GM12892 (cell line): ENCODE data around the gene POLR1C.
"Not testable (repeated sequence)": the region's sequence is repeated elsewhere in the genome, so short reads cannot be mapped to it uniquely, and the experiment has no call there.

ENCODE experiments used
- DNase-seq: peaks from one replicate; pipeline ENCODE4 v3.0.0; 2011; ENCODE audit not compliant: insufficient read length
- FAIRE-seq: peaks from 2 replicates; lab custom pipeline; 2011; peaks lifted over from hg19 to GRCh38; lab: Jason Lieb, UNC
- POLR2A ChIP-seq: IDR thresholded peaks from 2 replicates; pipeline ENCODE4 v1.6.1; 2011; ENCODE audit warnings: low read depth, low read length, control low read depth
- POLR2AphosphoS5 ChIP-seq: IDR thresholded peaks from 2 replicates; pipeline ENCODE4 v1.6.1; 2011; ENCODE audit warnings: low read depth, low read length, control low read depth
- TAF1 ChIP-seq: IDR thresholded peaks from 2 replicates; pipeline ENCODE4 v1.6.1; 2011; ENCODE audit warnings: low read depth, mild to moderate bottlenecking, control low read depth, low read length, borderline replicate concordance

POLR1C gene

DNA sequence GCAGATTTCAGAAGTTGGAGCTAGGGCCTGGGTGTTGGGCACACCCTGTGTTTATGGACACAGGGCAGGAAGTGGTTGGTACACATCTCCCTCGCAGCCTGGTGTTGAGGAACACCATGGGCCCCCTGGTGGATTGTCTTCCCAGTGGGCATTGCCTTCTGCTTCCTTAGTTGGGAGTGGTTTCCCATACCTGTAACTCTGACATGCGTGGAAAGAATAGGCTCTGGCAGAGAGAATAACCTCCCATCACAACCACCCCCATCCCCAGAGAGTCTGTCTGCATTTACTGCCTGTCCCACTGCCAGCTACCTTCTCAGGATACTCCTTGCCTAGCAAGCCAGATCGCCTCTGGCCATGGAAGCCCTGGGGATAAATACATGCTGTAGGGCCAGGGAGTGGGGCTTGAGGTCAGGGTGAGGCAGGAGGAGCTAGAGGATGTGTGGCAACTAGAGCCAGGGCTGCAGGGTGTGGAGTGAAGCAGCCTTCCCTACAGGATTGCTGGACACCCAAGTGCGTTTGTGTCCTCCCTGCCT is 21.4 kb upstream of the POLR1C start:
- FAIRE-seq, result no peak
- DNase-seq, result no peak
- no peak for TF ChIP-seq POLR2AphosphoS5
- TF ChIP-seq TAF1, result no peak
- no peak for TF ChIP-seq POLR2A

DNA sequence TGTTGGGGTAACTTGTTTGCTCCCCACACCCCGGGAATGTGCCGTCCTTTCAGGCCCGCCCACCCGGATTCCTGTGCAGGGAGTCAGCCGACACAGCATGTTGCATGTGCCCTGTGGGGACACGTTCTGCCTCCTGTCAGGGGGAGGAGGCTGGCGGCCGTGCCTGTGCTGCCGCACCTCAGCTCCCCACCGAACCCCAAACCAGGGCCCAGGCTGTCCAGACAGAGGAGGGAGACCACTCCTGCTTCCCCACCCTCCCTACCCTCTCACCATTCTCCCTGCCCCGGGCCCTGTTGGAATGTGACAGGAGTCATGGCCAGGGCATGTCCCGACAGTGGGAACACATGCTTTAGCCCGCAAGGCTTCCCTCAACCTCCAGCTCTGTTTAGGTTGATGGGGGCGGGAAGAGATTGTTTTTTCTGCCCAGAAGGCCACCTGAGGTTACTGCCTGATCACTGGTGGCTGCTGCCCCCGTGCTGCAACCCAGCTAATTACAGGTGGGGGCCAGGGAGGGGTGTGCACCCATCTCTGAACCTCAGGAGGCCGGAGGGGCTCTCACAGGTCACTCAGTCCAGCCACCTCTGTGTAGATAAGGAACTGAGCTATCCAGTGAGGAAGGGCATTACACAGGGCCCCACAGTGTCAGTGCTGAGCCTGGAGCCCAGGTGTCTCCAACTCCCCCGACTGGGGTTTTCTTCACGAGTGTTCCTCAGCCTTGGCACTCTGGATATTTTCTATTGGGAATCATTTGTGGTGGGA is 20.3 kb upstream of the POLR1C start:
- TF ChIP-seq TAF1 (no peak), POLR2AphosphoS5 (no peak), POLR2A (no peak)
- FAIRE-seq, result peak; percentile 54
- no peak for DNase-seq

DNA sequence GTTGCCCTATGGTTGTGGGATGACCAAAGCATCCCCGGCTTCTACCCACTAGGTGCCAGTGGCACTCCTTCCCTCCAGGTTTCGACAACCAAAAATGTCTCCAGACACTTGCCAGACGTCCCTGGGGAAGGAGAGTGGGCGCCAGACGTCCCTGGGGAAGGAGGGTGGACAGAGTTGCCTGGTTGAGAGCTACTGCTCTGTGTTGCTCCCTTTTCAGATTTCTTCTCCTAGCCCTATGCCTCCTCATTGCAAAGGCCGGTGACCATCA is 19.8 kb upstream of the POLR1C start:
- TF ChIP-seq POLR2A (no peak), POLR2AphosphoS5 (no peak), TAF1 (no peak)
- DNase-seq (no peak), FAIRE-seq (no peak)

DNA sequence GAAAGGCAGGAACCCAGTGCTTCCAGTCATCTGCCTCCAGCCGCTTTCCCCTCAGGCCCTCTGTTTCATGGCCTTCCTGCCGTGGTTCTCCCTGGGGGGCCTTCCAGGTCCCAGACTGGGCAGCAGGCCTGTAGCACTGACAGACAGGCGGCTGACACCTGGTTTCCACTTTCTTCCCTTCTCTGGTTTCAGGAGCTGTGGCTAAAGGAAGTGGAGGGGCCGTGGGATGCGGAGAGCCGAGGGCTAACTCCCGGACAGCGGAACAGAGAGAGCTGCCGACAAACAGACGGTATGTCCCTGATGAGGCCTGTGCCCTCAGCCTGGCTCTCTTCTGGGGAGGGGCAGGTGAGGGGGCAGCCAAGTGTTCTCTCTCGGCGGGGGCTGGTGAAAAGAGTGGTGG is 19.2 kb upstream of the POLR1C start:
- DNase-seq, result no peak
- no peak for FAIRE-seq
- TF ChIP-seq POLR2AphosphoS5, result no peak
- no peak for TF ChIP-seq TAF1
- no peak for TF ChIP-seq POLR2A

DNA sequence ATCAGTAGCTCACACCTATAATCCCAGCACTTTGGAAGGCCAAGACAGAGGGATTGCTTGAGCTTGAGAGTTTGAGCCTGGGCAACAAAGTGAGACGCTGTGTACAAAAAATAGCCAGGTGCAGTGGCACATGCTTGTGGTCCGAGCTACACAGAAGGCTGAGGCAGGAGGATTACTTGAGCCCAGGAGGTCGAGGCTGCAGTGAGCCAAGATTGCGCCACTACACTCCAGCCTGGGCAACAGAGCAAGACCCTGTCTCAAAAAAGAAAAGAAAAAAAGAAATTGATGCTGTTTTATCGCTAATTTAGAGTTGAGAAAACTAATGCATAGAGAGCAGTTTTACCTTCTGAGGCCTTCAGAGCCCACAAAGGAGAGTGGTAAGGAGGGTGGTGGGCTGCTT is 18.6 kb upstream of the POLR1C start:
- not testable (repeated sequence) for DNase-seq, FAIRE-seq

DNA sequence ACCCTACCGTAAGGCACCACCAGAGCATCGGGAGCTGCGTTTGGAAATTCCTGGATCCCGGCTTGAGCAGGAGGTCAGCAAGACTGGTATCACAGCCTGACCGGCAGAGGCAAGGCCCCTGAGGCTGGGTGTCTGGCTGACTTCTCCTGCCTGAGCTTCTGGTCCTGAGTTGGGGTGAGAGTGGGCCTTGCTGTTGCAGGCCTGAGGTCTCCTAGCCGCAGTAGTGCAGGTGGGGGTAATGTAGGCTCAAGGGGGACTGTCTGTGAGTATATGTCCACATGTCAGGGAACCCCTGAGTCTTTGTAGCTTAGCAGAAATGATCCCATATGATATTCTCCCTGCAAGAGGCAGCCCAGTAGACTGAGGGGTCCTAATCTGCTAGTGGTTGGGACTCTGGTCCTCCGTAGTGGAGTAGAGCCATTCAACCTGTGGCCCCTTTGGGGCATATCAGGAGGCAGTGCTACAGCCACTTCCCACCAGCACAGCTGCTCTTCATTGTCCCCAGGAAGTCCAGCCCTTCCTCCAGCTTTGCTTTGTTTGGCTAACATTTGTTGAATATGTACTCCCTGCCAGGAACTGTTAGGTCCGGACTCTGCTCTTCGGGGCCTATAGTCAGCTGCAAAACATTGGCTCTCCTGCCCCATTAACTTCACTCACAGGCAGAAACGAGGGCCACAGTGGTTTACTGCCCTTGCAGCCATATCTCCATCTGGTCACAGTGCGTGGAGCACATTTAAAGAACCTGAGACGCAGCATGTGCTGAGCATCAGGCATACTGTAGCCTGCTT is 17.7 kb upstream of the POLR1C start:
- TF ChIP-seq POLR2A (no peak), TAF1 (no peak), POLR2AphosphoS5 (no peak)
- DNase-seq (no peak), FAIRE-seq (no peak)

DNA sequence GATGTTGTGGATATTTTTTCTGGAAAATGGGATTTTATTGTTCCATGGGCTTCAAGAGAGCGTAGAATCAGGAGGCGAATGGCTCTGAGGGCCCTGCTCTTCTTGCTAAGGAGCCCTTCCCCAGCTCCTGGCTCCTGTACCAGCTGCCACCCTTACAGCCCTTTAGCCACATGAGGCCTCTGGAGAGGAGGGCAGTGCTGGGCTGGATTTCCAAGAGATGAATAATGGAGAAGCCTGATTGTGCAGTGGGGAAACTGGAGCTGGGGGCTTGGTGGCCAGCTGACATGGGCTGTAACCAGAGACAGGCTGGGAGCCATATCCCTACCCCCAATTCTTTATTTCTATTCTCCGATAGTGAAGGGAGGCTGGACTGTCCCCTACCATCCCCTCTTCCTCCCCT is 16.0 kb upstream of the POLR1C start:
- DNase-seq (no peak), FAIRE-seq (no peak)
- no peak for TF ChIP-seq POLR2AphosphoS5
- TF ChIP-seq TAF1, result no peak
- TF ChIP-seq POLR2A, result no peak

DNA sequence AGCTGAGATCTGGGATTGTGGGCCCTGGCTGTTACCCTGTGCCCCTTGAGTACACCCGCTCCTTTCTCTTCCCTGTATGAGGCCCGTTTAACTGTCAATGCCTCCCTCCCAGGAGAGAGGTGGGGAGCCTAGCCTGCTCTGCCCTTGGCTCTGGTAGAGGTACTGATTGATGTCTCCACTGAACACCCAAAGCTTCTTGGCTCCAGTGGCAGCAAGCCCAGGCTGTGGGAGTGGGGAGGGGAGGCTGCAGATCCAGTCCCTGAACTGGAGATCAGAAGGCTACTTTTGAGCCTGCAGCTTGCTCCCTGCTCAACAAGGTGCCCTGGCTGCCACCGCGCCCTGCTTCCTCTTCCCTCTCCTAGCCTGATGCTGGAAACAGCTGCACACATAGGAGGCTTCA is 14.2 kb upstream of the POLR1C start:
- DNase-seq (no peak), FAIRE-seq (no peak)
- TF ChIP-seq TAF1 (no peak), POLR2A (no peak), POLR2AphosphoS5 (no peak)

DNA sequence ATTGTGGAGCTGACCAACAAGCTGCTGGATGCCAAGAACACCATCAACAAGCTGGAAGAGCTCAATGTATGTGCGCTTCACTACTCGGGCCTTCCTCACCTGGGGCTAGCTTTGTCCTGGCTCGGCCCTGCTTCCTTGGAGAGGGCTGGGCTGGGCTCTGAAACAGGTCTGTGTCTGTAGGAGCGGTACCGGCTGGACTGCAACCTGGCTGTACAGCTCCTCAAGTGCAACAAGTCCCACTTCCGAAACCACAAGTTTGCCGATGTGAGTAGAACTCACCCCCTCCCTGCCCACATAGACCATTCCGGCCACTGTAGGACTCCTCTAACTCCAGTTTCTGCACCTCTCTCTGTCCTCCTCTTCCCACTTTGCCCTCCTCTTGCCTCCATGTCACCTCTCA is 13.4 kb upstream of the POLR1C start:
- no peak for TF ChIP-seq POLR2A
- TF ChIP-seq TAF1, result no peak
- no peak for TF ChIP-seq POLR2AphosphoS5
- FAIRE-seq (no peak), DNase-seq (no peak)

DNA sequence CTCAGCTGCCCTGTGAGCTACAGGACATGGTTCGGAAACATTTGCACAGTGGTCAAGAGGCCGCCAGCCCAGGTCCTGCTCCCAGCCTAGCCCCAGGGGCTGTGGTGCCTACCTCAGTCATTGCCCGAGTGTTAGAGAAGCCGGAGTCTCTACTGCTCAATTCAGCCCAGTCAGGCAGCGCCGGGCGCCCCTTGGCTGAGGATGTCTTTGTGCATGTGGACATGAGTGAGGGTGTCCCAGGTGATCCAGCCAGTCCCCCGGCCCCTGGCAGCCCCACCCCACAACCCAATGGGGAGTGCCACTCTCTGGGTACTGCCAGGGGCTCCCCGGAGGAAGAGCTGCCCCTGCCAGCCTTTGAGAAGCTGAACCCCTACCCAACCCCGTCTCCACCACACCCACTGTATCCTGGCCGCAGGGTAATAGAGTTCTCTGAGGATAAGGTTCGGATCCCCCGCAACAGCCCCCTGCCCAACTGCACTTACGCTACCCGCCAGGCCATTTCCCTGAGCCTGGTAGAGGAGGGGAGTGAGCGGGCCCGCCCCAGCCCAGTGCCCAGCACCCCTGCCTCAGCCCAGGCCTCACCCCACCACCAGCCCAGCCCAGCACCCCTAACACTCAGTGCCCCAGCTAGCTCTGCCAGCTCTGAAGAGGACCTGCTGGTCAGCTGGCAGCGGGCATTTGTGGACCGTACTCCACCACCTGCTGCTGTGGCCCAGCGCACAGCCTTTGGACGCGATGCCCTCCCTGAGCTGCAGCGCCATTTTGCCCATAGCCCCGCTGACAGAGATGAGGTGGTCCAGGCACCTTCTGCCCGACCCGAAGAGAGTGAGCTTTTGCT is 11.9 kb upstream of the POLR1C start:
- no peak for DNase-seq
- TF ChIP-seq TAF1 (no peak), POLR2A (no peak), POLR2AphosphoS5 (no peak)
- FAIRE-seq, result no peak

DNA sequence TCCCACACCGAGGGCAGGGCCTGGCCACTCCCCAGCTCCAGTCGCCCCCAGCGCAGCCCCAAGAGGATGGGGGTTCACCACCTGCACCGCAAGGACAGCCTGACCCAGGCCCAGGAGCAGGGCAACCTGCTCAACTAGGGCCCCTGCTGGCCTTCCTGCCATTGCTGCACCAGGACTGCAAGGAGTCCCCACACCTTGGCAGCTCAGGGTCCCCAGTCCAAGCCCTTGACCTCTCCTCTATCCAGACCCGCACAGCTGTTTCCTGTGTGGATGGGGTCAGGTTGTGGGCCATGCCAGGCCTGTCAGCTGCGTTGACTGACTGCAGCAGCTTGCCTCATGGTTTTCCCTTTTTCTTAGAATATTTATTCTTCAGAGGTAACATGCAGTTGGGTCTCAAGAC is 11.2 kb upstream of the POLR1C start:
- DNase-seq (no peak), FAIRE-seq (no peak)
- TF ChIP-seq POLR2A (no peak), POLR2AphosphoS5 (no peak), TAF1 (no peak)

DNA sequence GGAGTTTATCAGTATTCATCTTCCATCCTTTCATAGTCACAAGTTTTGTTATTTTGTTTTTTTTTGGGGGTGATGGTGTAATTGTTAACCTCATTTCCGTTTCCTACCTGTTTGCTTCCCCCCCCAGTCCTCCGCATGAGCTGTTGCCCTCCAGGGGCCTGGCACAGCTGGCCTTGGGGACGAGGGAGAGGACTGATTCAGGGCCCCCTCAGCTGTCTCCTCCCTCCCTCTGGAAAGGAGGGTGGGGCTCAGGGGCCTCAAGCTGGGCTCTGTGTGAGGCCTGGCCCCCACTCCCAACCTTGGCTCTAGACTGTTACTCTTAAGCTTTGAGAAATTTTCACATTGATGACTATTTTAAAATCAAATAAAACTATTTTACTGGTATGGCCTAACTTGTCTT is 10.7 kb upstream of the POLR1C start:
- DNase-seq, result no peak
- FAIRE-seq, result no peak
- TF ChIP-seq POLR2AphosphoS5, result no peak
- no peak for TF ChIP-seq TAF1
- no peak for TF ChIP-seq POLR2A
